Right cardiac atrium (tissue), 5 donors: ENCODE results near the gene BTG1. TPM values are rescaled to one million over a fixed set of nuclear protein-coding genes. Genes with fewer than 3 reads are reported as not detected.

Experiments used
- ATAC-seq, 2 donors: fragments of 200-7000 bp; cut with Tn5 transposase; one replicate each; pipeline versions ENCODE4 v1.8.0 to v1.9.1; 2020; ENCODE audit warnings: moderate library complexity in 2 of 2, mild to moderate bottlenecking in 1 of 2
- DNase-seq, 3 donors: peaks; one replicate each; pipeline ENCODE4 v3.0.0-alpha.2; 2020
- H3K27ac ChIP-seq: one replicate; pipeline ENCODE4 v1.5.1; 2013; ENCODE audit warnings: mild to moderate bottlenecking, low read length, control low read depth, moderate library complexity
- H3K27me3 ChIP-seq: one replicate; pipeline ENCODE4 v1.6.1; 2013; ENCODE audit not compliant: control insufficient read depth, insufficient read depth
- H3K4me1 ChIP-seq: one replicate; pipeline ENCODE4 v1.6.1; 2013; ENCODE audit warnings: low read length; ENCODE audit not compliant: control insufficient read depth, insufficient read depth
- H3K4me3 ChIP-seq: one replicate; pipeline ENCODE4 v1.5.1; 2013; ENCODE audit warnings: low read length, control low read depth
- H3K9me3 ChIP-seq: one replicate; pipeline ENCODE4 v1.6.1; 2013; ENCODE audit warnings: low read length; ENCODE audit not compliant: control insufficient read depth
- WGBS: extraction: QIAGEN DNeasy Blood & Tissue Kit; methylation state at CpG from one replicate; pipeline ENCODE4 v1.1.7; 2013; 5-methylcytosine and 5-hydroxymethylcytosine counted together
- intact Hi-C, 4 donors: fragments of 100-400 bp; cut with DNase I; formaldehyde crosslinking; loops; one replicate each; pipeline versions ENCODE4 v1.11.0 to v1.14.0; 2022 to 2023
- polyA plus RNA-seq: library from polyadenylated mRNA; stranded (reverse); fragments of 200-250 nt; gene quantifications from one replicate; pipeline ENCODE4 v1.2.3, GENCODE V29; 2013
- total RNA-seq, 4 donors: library from RNA; stranded (reverse); fragmentation: NEBNext Ultra II Directional; extraction: Animal tissue kit (Norgen Biotek cat#: 25700); gene quantifications; one replicate each; pipeline ENCODE4 v1.2.1, GENCODE V29; 2021
- donor health status: healthy with polysubstance abuse.
- donor health status: DM: no; HTN: yes; CAD: no.
- donor health status: DM: no; HTN: no; CAD: no.
- donor health status: DM: no; HTN: yes; CAD: no; lungs with severe emphysema.
- donor health status: DM: yes; HTN: yes; CAD: no.

The BTG1 gene
- total and polyA plus RNA-seq, 5 donors: 59.5 to 147 (median 125) TPM

DNA sequence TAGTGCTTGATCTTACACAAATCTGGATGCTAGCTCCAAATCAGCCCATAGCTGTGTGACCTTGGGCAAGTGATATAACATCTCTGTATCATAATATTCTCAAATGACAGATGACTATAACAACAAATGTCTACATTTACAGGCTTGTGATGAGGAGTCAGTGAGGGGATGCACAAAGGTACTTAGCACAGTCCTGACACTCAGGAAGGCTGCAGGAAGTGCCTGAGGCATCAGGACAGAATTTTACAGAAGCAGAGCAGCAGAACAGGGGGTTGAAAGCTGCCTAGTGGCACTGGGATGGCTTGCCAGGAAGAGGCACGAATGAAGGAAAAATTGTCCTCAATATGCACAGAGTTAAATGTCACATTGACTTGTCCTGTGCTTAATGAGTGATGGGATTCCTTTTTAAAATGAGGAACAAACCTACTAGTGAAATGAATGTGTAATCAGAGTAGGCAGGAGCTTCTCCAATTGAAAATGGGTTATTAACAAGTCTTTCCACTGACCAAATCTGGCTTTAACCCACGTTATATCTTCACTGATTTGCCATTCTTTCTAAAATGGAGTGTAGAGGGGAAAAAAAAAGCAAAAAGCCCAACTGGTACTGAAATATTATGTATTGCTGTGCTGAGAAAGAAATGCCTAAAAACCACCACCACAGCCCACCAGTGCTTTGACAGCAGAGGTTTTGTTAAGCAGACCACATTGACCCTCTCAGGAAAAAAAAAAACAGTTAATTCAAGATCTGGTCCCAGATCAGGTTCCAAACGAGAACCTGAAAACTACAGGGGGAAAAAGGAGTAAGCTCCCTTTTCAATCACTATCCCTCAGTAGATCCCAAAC, 11.6 kb downstream of the BTG1 start:
- intact Hi-C loops: loop anchor here in 2 of 4 donors (5.0 to 10.0 kb wide), 5 partner anchors 49 to 749 kb away; no protein-coding TSS in a partner anchor
- 26% methylated on average over 3 of the region's 3 CpGs for WGBS
- ATAC-seq: peak; percentile 17 to 34
- Histone ChIP-seq H3K9me3 (no peaks in the 10 kb centered on the region), H3K4me1 (peaks cover 16% of the 10 kb centered on the region), H3K4me3 (no peak overlapping the region), H3K27me3 (no peaks in the 10 kb centered on the region), H3K27ac (peak overlapping the region; percentile 86)
- no peak for DNase-seq

- 0% methylated on average over 1 of the region's 1 CpG for WGBS
- peak overlapping the region; percentile 37 for H3K27ac ChIP-seq
- H3K4me1 ChIP-seq: peaks cover 16% of the 10 kb centered on the region
- intact Hi-C loops: loop anchor here in 2 of 4 donors (5.0 to 10.0 kb wide), 5 partner anchors 48 to 748 kb away; no protein-coding TSS in a partner anchor
- no peak overlapping the region for H3K4me3 ChIP-seq
- H3K27me3 ChIP-seq: no peaks in the 10 kb centered on the region
- H3K9me3 ChIP-seq: no peaks in the 10 kb centered on the region
- ATAC-seq (peak; percentile 84 to 87), DNase-seq (no peak)
Measured at GRCh38 chr12:92133171-92133570, 12.5 kb downstream of the BTG1 start.

DNA sequence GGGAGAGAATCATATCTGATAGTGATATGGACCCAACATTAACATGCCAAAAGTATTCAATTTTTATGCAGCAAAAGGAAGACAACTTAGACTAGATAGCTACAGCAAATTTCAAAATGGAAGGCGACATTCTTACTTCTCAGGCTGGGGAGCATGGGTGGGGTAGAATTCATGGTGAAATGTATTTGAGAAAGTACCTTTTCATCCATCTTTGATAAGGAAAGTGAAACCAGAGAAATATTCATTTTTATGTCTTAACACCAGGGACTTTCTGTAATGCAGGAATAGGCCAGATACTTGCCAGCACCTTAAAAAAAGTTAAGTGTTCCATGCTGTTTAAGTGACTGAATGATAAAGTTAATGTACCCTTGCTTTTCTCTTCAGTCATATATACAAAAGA, 13.4 kb downstream of the BTG1 start:
- Histone ChIP-seq H3K27ac (no peak overlapping the region), H3K9me3 (no peaks in the 10 kb centered on the region), H3K27me3 (no peaks in the 10 kb centered on the region), H3K4me3 (no peak overlapping the region), H3K4me1 (peaks cover 16% of the 10 kb centered on the region)
- no peak for DNase-seq
- intact Hi-C loops: loop anchor here in 2 of 4 donors (5.0 to 10.0 kb wide), 5 partner anchors 47 to 747 kb away; no protein-coding TSS in a partner anchor
- no peak for ATAC-seq
- 86% methylated on average over 1 of the region's 1 CpG for WGBS

DNA sequence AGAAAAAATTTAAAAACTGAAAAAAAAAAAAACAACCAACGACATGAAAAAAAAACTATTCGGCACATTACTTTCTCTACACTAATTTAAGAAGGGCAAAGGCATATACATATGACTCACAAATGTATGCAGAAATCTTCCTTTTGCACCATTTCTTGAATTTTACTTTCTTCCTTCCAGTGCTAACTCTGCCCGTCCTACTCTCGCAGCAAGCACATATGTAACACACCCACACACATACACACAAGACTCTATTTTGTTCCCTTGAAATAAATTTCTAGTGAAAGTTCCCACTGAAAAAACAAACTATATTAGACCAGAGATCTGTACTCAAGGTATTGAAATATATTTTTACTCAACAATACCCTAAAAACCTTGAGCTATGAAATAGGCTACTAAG, 14.6 kb downstream of the BTG1 start:
- H3K4me1 ChIP-seq: peaks cover 11% of the 10 kb centered on the region
- H3K9me3 ChIP-seq: no peaks in the 10 kb centered on the region
- no peak overlapping the region for H3K4me3 ChIP-seq
- H3K27me3 ChIP-seq: no peaks in the 10 kb centered on the region
- intact Hi-C loops: loop anchor here in 2 of 4 donors (5.0 to 10.0 kb wide), 5 partner anchors 46 to 746 kb away; no protein-coding TSS in a partner anchor
- ATAC-seq (no peak), DNase-seq (no peak)
- WGBS: 53% methylated on average over 4 of the region's 4 CpGs
- H3K27ac ChIP-seq: peak overlapping the region; percentile 58

DNA sequence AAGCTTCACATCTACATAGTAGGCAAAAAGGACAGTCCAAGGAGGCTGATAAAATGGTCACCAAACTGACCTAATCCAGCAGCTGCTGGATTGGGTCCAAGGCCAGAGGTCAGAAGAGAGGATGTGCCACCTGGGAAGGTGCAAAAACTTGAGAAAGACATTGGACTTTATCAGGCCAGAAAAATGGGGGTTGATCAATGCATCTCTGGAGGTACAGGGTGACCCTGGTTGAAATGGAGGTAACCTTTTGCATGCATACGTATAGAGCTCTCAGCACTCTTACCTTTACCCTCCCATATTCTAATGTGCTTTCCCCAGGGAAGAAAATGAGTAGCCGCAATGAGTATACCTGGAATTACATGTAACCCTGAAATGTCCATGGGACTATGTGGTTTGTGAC, 16.0 kb downstream of the BTG1 start:
- DNase-seq (no peak), ATAC-seq (no peak)
- no peaks in the 10 kb centered on the region for H3K27me3 ChIP-seq
- intact Hi-C loops: loop anchor here in 2 of 4 donors (5.0 to 10.0 kb wide), 5 partner anchors 45 to 745 kb away; no protein-coding TSS in a partner anchor
- peaks cover 10% of the 10 kb centered on the region for H3K4me1 ChIP-seq
- no peaks in the 10 kb centered on the region for H3K9me3 ChIP-seq
- H3K4me3 ChIP-seq: no peak overlapping the region
- no peak overlapping the region for H3K27ac ChIP-seq
- WGBS: 97% methylated on average over 2 of the region's 2 CpGs

- Histone ChIP-seq H3K27me3 (no peaks in the 10 kb centered on the region), H3K9me3 (no peaks in the 10 kb centered on the region), H3K4me3 (no peak overlapping the region), H3K27ac (no peak overlapping the region), H3K4me1 (peaks cover 6% of the 10 kb centered on the region)
- no peak for DNase-seq
- intact Hi-C loops: no loop called here
- 89% methylated on average over 1 of the region's 1 CpG for WGBS
- no peak for ATAC-seq
Measured at GRCh38 chr12:92128612-92129011, 17.0 kb downstream of the BTG1 start.

DNA sequence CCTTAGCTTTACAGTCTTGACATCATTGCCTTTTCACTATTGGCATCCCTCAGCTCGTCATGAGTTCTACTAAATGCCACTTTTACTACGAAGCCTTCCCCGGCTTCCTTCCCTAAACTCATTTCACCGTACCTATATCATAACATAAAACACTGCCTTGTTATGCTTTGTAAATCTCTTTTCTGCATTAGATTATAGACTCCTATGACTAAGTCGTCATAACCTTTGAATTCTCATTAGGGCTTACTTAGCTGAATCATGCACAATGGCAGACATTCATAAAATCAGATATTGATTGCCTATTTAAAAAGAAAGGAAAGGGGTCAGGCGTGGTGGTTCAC, 21.0 kb downstream of the BTG1 start:
- no peak for DNase-seq
- Histone ChIP-seq H3K27me3 (no peaks in the 10 kb centered on the region), H3K27ac (no peak overlapping the region), H3K4me3 (no peak overlapping the region), H3K4me1 (no peaks in the 10 kb centered on the region), H3K9me3 (no peaks in the 10 kb centered on the region)
- ATAC-seq: no peak
- intact Hi-C loops: no loop called here
- WGBS: 70% methylated on average over 6 of the region's 6 CpGs

GRCh38 chr12:92123780-92124688, 21.6 kb downstream of the BTG1 start:
- intact Hi-C loops: no loop called here
- Histone ChIP-seq H3K4me3 (no peak overlapping the region), H3K27ac (no peak overlapping the region), H3K9me3 (no peaks in the 10 kb centered on the region), H3K27me3 (no peaks in the 10 kb centered on the region), H3K4me1 (no peaks in the 10 kb centered on the region)
- no peak for ATAC-seq
- 79% methylated on average over 2 of the region's 2 CpGs for WGBS
- no peak for DNase-seq

DNA sequence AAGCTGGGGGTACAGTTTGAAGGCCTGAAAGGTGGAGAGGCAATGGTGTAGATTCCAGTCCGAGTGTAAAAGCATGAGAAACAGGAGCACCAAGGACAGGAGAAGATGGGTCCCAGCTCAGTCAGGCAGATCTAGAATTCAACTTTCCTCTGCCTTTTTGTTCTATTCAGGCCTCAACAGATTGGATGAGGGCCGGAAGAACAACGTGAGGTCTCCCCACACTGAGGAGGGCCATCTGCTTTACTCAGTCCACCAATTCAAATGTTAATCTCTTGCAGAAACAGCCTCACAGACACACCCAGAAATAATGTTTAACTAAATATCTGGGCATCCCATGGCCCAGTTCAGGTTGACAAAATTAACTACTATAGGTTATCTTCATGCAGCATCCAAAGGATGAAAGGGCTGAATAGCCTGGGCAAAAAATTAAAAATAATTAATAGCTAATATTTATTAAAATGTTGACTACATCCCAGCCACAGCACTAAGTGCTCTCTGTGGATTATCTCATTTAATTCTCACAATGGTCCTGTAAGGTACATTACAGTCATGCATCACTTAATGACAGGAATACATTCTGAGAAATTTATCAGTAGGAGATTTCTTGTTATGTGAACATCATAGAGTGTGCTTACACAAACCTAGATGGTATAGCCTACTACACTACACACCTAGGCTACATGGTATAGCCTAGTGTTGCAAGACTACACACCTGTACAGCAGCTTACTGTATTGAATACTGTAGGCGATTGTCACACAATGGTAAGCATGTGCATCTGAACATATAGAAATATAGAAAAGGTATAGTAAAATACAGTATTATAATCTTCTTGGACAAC, 22.5 kb downstream of the BTG1 start:
- H3K4me1 ChIP-seq: no peaks in the 10 kb centered on the region
- intact Hi-C loops: no loop called here
- no peak for ATAC-seq
- H3K27me3 ChIP-seq: no peaks in the 10 kb centered on the region
- WGBS: 73% methylated on average over 4 of the region's 4 CpGs
- no peaks in the 10 kb centered on the region for H3K9me3 ChIP-seq
- H3K27ac ChIP-seq: no peak overlapping the region
- DNase-seq: no peak
- no peak overlapping the region for H3K4me3 ChIP-seq

GRCh38 chr12:92121826-92122225, 23.8 kb downstream of the BTG1 start:
- H3K4me3 ChIP-seq: no peak overlapping the region
- H3K4me1 ChIP-seq: no peaks in the 10 kb centered on the region
- H3K9me3 ChIP-seq: no peaks in the 10 kb centered on the region
- DNase-seq: no peak
- intact Hi-C loops: no loop called here
- no peaks in the 10 kb centered on the region for H3K27me3 ChIP-seq
- H3K27ac ChIP-seq: no peak overlapping the region
- ATAC-seq: no peak
